OCI-LY1 (cell line): ENCODE data around the gene GOSR2.

ENCODE experiments used
- H2AFZ ChIP-seq: fragments of 200-600 bp; sonication (generic), shearing (Covaris generic); 2 replicates; pipeline ENCODE4 v1.6.0; 2014; ENCODE audit warnings: antibody characterized with exemption, mild to moderate bottlenecking, low read length
- H3F3A ChIP-seq: fragments of 200-600 bp; sonication (generic), shearing (Covaris generic); 2 replicates; pipeline ENCODE4 v1.6.0; 2014; ENCODE audit warnings: mild to moderate bottlenecking, antibody characterized with exemption, low read length, moderate library complexity; ENCODE audit not compliant: insufficient read depth
- H3K27ac ChIP-seq: fragments of 200-600 bp; sonication (generic); 2 replicates; pipeline ENCODE4 v1.5.1; 2014; ENCODE audit warnings: low read length, mixed run types, mild to moderate bottlenecking, low read depth; ENCODE audit not compliant: poor library complexity, severe bottlenecking
- H3K27me3 ChIP-seq: fragments of 200-600 bp; sonication (generic); 2 replicates; pipeline ENCODE4 v1.6.0; 2014; ENCODE audit warnings: antibody characterized with exemption, mild to moderate bottlenecking, low read length, moderate library complexity; ENCODE audit not compliant: insufficient read depth
- H3K36me3 ChIP-seq: fragments of 200-600 bp; sonication (generic); 2 replicates; pipeline ENCODE4 v1.6.1; 2014; ENCODE audit warnings: mild to moderate bottlenecking, antibody characterized with exemption, low read length, moderate library complexity, mixed read lengths; ENCODE audit not compliant: insufficient read depth
- H3K4me1 ChIP-seq: fragments of 200-600 bp; sonication (generic); 2 replicates; pipeline ENCODE4 v1.5.1; 2014; ENCODE audit warnings: mild to moderate bottlenecking, low read length, moderate library complexity; ENCODE audit not compliant: insufficient read depth, severe bottlenecking
- H3K4me2 ChIP-seq: fragments of 200-600 bp; sonication (generic), shearing (Covaris generic); 2 replicates; pipeline ENCODE4 v1.6.1; 2014; ENCODE audit warnings: low read length
- H3K4me3 ChIP-seq: fragments of 200-600 bp; sonication (generic); 2 replicates; pipeline ENCODE4 v1.5.1; 2014; ENCODE audit warnings: low read length, low read depth, mild to moderate bottlenecking, mixed read lengths; ENCODE audit not compliant: poor library complexity, severe bottlenecking
- H3K79me2 ChIP-seq: fragments of 200-600 bp; shearing (Covaris generic); 2 replicates; pipeline ENCODE4 v1.6.1; 2016; ENCODE audit warnings: mixed run types, low read length, mixed read lengths; ENCODE audit not compliant: insufficient read depth
- H3K9ac ChIP-seq: fragments of 200-600 bp; sonication (generic), shearing (Covaris generic); 2 replicates; pipeline ENCODE4 v1.6.1; 2014; ENCODE audit warnings: mild to moderate bottlenecking, low read length, mixed read lengths
- H3K9me2 ChIP-seq: fragments of 200-600 bp; sonication (generic), shearing (Covaris generic); 2 replicates; pipeline ENCODE4 v1.6.1; 2014; ENCODE audit warnings: low read depth, mild to moderate bottlenecking, low read length, mixed read lengths
- H3K9me3 ChIP-seq: fragments of 200-600 bp; shearing (Covaris generic); 2 replicates; pipeline ENCODE4 v1.6.1; 2014; ENCODE audit warnings: low read length, mixed read lengths
- H4K20me1 ChIP-seq: fragments of 200-600 bp; sonication (generic), shearing (Covaris generic); 2 replicates; pipeline ENCODE4 v1.6.0; 2016; ENCODE audit warnings: mild to moderate bottlenecking, low read length; ENCODE audit not compliant: insufficient read depth
- CTCF ChIP-seq: fragments of 200-600 bp; sonication (generic), shearing (Covaris generic); IDR thresholded peaks from 2 replicates; pipeline ENCODE4 v1.5.1; 2017; ENCODE audit warnings: mild to moderate bottlenecking, antibody characterized with exemption, low read length, moderate library complexity, mixed read lengths
- EZH2 ChIP-seq: fragments of 200-600 bp; sonication (generic), shearing (Covaris generic); IDR thresholded peaks from 2 replicates; pipeline ENCODE4 v1.8.0; 2017; ENCODE audit warnings: borderline replicate concordance, mixed run types, mild to moderate bottlenecking, antibody characterized with exemption, low read length, moderate library complexity, mixed read lengths

GOSR2 gene

GRCh38 chr17:46943218-46943500 lies 20.2 kb downstream of the GOSR2 start:
- H3K27ac ChIP-seq: no peak overlapping the region
- no peaks in the 10 kb centered on the region for H3F3A ChIP-seq
- H3K9ac ChIP-seq: no peak overlapping the region
- H3K4me2 ChIP-seq: no peak overlapping the region
- peaks cover 23% of the 10 kb centered on the region for H3K36me3 ChIP-seq
- H3K27me3 ChIP-seq: no peaks in the 10 kb centered on the region
- no peaks in the 10 kb centered on the region for H3K79me2 ChIP-seq
- H3K9me2 ChIP-seq: no peaks in the 10 kb centered on the region
- H3K4me3 ChIP-seq: no peak overlapping the region
- no peaks in the 10 kb centered on the region for H3K9me3 ChIP-seq
- no peaks in the 10 kb centered on the region for H3K4me1 ChIP-seq
- H2AFZ ChIP-seq: no peak overlapping the region
- no peak for TF ChIP-seq CTCF
- H4K20me1 ChIP-seq: no peaks in the 10 kb centered on the region

GRCh38 chr17:46943501-46944393 lies 20.8 kb downstream of the GOSR2 start:
- Histone ChIP-seq H3K27ac (no peak overlapping the region), H3K4me3 (no peak overlapping the region), H3K9me2 (no peaks in the 10 kb centered on the region), H2AFZ (no peak overlapping the region), H3K4me2 (no peak overlapping the region), H3K27me3 (no peaks in the 10 kb centered on the region), H3K9me3 (no peaks in the 10 kb centered on the region), H3K4me1 (no peaks in the 10 kb centered on the region), H3K79me2 (no peaks in the 10 kb centered on the region), H3F3A (no peaks in the 10 kb centered on the region), H3K36me3 (peaks cover 17% of the 10 kb centered on the region), H4K20me1 (no peaks in the 10 kb centered on the region), H3K9ac (no peak overlapping the region)
- TF ChIP-seq EZH2 (no peak), CTCF (no peak)

- no peak overlapping the region for H3K27ac ChIP-seq
- H3K9me3 ChIP-seq: no peaks in the 10 kb centered on the region
- no peaks in the 10 kb centered on the region for H4K20me1 ChIP-seq
- no peaks in the 10 kb centered on the region for H3K79me2 ChIP-seq
- H3K36me3 ChIP-seq: peaks cover 5% of the 10 kb centered on the region; the same call in 1 of the 2 replicates
- H3K9ac ChIP-seq: no peak overlapping the region
- no peaks in the 10 kb centered on the region for H3K9me2 ChIP-seq
- no peak for TF ChIP-seq EZH2
- no peak for TF ChIP-seq CTCF
- H3F3A ChIP-seq: no peaks in the 10 kb centered on the region
- H2AFZ ChIP-seq: no peak overlapping the region
- no peak overlapping the region for H3K4me3 ChIP-seq
- no peaks in the 10 kb centered on the region for H3K27me3 ChIP-seq
- H3K4me1 ChIP-seq: no peaks in the 10 kb centered on the region
- no peak overlapping the region for H3K4me2 ChIP-seq
Measured at GRCh38 chr17:46944931-46945330, 22.0 kb downstream of the GOSR2 start.
